ENCODE results near the gene CROT.

- TF ChIP-seq SPI1 (IDR thresholded peaks at IDR 0.05; ENCODE audit: low read depth, low read length) (no peak), POLR2A (IDR thresholded peaks at IDR 0.05; ENCODE audit: low read depth, low read length) (no peak), POLR2AphosphoS5 (IDR thresholded peaks at IDR 0.05; ENCODE audit: low read depth, low read length) (no peak), TAF1 (IDR thresholded peaks at IDR 0.05; ENCODE audit: low read depth, low read length) (no peak), POU2F2 (IDR thresholded peaks at IDR 0.05; ENCODE audit: low read depth, low read length) (no peak)
Measured at GRCh38 chr7:87369216-87369615, 23.8 kb downstream of the CROT start.

Data from GM12891 (cell line).